Panc1 (cell line): ENCODE data around the gene WBP2. TPM values are rescaled to one million over a fixed set of nuclear protein-coding genes. Genes with fewer than 3 reads are reported as not detected.

ENCODE experiments used
- ATAC-seq: fragments of 200-7000 bp; cut with Tn5 transposase; 2 replicates; pipeline ENCODE4 v1.9.1; 2020; ENCODE audit warnings: mild to moderate bottlenecking, moderate library complexity
- BruUV-seq: library from RNA; stranded (reverse); fragments of 400-500 nt; replicated peaks from 2 replicates; lab custom pipeline; 2021; lab: Mats Ljungman, UMichigan
- CTCF ChIA-PET: fragments of 300-600 bp; sonication (Branson Sonifier 250); formaldehyde crosslinking; loops from one replicate; lab custom pipeline; 2022; ENCODE audit warnings: antibody characterized with exemption; lab: Charles Lee
- POLR2A ChIA-PET: fragments of 300-600 bp; sonication (Branson Sonifier 250); formaldehyde crosslinking; loops from one replicate; lab custom pipeline; 2022; ENCODE audit warnings: antibody characterized with exemption; lab: Charles Lee
- DNase-seq: peaks from one replicate; pipeline ENCODE4 v3.0.0-alpha.2; 2010; ENCODE audit warnings: low read depth, low spot score
- H3K27ac ChIP-seq: 2 replicates; pipeline ENCODE4 v1.5.1; 2011; ENCODE audit warnings: mild to moderate bottlenecking, low read length, inconsistent platforms
- H3K27me3 ChIP-seq: fragments of 200-500 bp; sonication (Bioruptor generic); 2 replicates; pipeline ENCODE4 v1.6.0; 2014; ENCODE audit warnings: low read length, inconsistent platforms; ENCODE audit not compliant: control insufficient read depth, insufficient read depth
- H3K36me3 ChIP-seq: fragments of 200-500 bp; sonication (Bioruptor generic); 2 replicates; pipeline ENCODE4 v1.5.1; 2014; ENCODE audit warnings: inconsistent platforms, mild to moderate bottlenecking, low read length, moderate library complexity; ENCODE audit not compliant: control insufficient read depth, insufficient read depth
- H3K4me1 ChIP-seq: 2 replicates; pipeline ENCODE4 v1.5.1; 2011; ENCODE audit warnings: inconsistent platforms, mild to moderate bottlenecking, low read length, moderate library complexity; ENCODE audit not compliant: control insufficient read depth, insufficient read depth
- H3K4me3 ChIP-seq, 2 experiments: 2 replicates each; pipeline ENCODE4 v1.5.1; 2011 to 2012; ENCODE audit warnings: low read depth in 2 of 2, low read length in 2 of 2, mild to moderate bottlenecking in 2 of 2, inconsistent platforms in 1 of 2, moderate library complexity in 1 of 2
- H3K9me3 ChIP-seq: fragments of 200-500 bp; sonication (Bioruptor generic); 2 replicates; pipeline ENCODE4 v1.5.1; 2014; ENCODE audit warnings: low read depth, mild to moderate bottlenecking, inconsistent platforms, low read length, moderate library complexity; ENCODE audit not compliant: control insufficient read depth, insufficient read depth
- POLR2AphosphoS5 ChIP-seq: IDR thresholded peaks from 2 replicates; pipeline ENCODE4 v1.6.1; 2012; ENCODE audit warnings: mild to moderate bottlenecking, low read depth, low read length, moderate library complexity
- SIN3A ChIP-seq: IDR thresholded peaks from 2 replicates; pipeline ENCODE4 v1.6.1; 2012; ENCODE audit warnings: low read depth, mild to moderate bottlenecking, low read length, moderate library complexity, borderline replicate concordance; ENCODE audit not compliant: insufficient read depth
- TCF7L2 ChIP-seq: IDR thresholded peaks from 2 replicates; pipeline ENCODE4 v1.6.1; 2011; ENCODE audit warnings: mild to moderate bottlenecking, low read depth, low read length, inconsistent platforms
- in situ Hi-C: cut with HindIII; loops from 2 replicates; pipeline ENCODE4 v1.10.0; 2016; ENCODE audit warnings: low sequenced_read_pairs, low pct_unique_long_range_greater_than_20kb
- intact Hi-C: fragments of 100-400 bp; cut with micrococcal nuclease; formaldehyde crosslinking; loops from one replicate; pipeline ENCODE4 v1.10.0; 2022; ENCODE audit not compliant: unreplicated experiment
- total RNA-seq: library from RNA; stranded (reverse); gene quantifications from one replicate; pipeline ENCODE4 v1.2.1, GENCODE V29; 2021; ENCODE audit not compliant: unreplicated experiment
- TF ChIP-seq, protein P1 (sequence below): fragments of 450-650 bp; IDR thresholded peaks from 2 replicates; pipeline ENCODE4 v1.5.1; 2017; ENCODE audit warnings: mild to moderate bottlenecking
- TF ChIP-seq, protein P2 (sequence below), 2 experiments: IDR thresholded peaks; 2 replicates each; pipeline ENCODE4 v1.6.1; 2011 to 2012; ENCODE audit warnings: low read depth in 2 of 2, control low read depth in 1 of 2, low read length in 1 of 2, mild to moderate bottlenecking in 1 of 2, moderate library complexity in 1 of 2; ENCODE audit not compliant: insufficient read depth in 1 of 2

WBP2 gene
- total RNA-seq, 1 experiment from 2014 or later = 163 TPM

- TF ChIP-seq, protein P1, sequence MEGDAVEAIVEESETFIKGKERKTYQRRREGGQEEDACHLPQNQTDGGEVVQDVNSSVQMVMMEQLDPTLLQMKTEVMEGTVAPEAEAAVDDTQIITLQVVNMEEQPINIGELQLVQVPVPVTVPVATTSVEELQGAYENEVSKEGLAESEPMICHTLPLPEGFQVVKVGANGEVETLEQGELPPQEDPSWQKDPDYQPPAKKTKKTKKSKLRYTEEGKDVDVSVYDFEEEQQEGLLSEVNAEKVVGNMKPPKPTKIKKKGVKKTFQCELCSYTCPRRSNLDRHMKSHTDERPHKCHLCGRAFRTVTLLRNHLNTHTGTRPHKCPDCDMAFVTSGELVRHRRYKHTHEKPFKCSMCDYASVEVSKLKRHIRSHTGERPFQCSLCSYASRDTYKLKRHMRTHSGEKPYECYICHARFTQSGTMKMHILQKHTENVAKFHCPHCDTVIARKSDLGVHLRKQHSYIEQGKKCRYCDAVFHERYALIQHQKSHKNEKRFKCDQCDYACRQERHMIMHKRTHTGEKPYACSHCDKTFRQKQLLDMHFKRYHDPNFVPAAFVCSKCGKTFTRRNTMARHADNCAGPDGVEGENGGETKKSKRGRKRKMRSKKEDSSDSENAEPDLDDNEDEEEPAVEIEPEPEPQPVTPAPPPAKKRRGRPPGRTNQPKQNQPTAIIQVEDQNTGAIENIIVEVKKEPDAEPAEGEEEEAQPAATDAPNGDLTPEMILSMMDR = peak; percentile 87
- TF ChIP-seq POLR2AphosphoS5 (no peak), TCF7L2 (no peak)
- H3K36me3 ChIP-seq = no peaks in the 10 kb centered on the region; the same call in 1 of the 2 replicates
- no TSS peak for BruUV-seq
- CTCF ChIA-PET = interaction anchor here (1.0 to 1.5 kb wide), 3 partner anchors 28 to 63 kb away, joined by 3 to 4 read pairs (median 4); no protein-coding TSS in a partner anchor
- intact Hi-C loops = no loop called here
- H3K4me3 ChIP-seq = no peak overlapping the region
- POLR2A ChIA-PET = interaction anchor here (0.5 kb wide), 1 partner anchor 25 kb away, joined by 14 read pairs; no protein-coding TSS in a partner anchor
- DNase-seq (no peak), ATAC-seq (peak; percentile 60)
- in situ Hi-C loops = no loop called here
- no peaks in the 10 kb centered on the region for H3K9me3 ChIP-seq
- no peak overlapping the region for H3K27ac ChIP-seq
- H3K27me3 ChIP-seq = no peaks in the 10 kb centered on the region
- H3K4me1 ChIP-seq = no peaks in the 10 kb centered on the region; the same call in 1 of the 2 replicates
These were observed 27.6 kb downstream of the WBP2 start for GRCh38 chr17:75827308-75828075.

DNA sequence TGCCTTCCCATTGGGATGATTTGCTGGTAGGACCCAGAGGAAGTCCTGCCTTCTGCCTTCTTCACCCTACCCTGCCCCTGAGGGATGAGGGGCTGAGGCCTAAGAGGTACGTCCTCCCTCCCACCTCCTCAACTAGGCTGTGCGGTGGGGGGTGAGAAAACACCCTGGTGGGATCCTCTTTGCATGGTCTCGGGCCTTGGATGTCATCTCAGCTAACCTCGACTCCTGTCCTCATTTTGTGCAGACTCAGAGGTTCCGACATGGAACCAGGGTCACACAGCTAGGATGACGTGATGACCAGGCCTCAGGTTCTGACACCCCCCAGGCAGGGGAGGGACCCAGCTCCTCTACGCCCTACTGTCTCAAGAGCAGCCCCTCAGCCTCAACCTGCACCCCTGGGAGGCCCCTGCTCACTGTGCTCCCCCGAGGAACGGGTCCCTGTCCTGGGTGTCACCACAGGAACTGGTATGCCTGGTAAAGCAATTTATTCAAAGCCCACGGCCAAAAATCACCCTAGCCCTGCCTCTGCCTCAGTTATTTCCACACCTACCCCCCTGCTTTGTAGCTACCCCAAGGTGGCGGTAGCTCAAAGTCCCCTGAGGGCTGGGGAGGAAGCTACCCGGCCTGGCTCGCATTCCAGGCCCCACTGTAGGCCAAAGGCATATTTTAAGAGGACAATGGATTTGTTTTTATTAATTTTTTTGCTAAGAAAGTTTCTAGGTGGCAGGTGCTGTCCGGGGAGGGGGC, 28.4 kb downstream of the WBP2 start:
- Histone ChIP-seq H3K36me3 (no peaks in the 10 kb centered on the region; the same call in 1 of the 2 replicates), H3K9me3 (no peaks in the 10 kb centered on the region), H3K4me3 (no peak overlapping the region), H3K4me1 (no peaks in the 10 kb centered on the region), H3K27ac (no peak overlapping the region), H3K27me3 (no peaks in the 10 kb centered on the region)
- ChIA-PET POLR2A (interaction anchor here (0.5 kb wide), 1 partner anchor 24 kb away, joined by 14 read pairs; no protein-coding TSS in a partner anchor), CTCF (interaction anchor here (0.6 to 1.5 kb wide), 6 partner anchors 17 to 63 kb away, joined by 3 to 6 read pairs (median 4); no protein-coding TSS in a partner anchor)
- DNase-seq (no peak), ATAC-seq (no peak)
- in situ Hi-C loops (no loop called here), intact Hi-C loops (no loop called here)
- no TSS peak for BruUV-seq
- TF ChIP-seq TCF7L2 (no peak), POLR2AphosphoS5 (no peak), SIN3A (no peak)
- TF ChIP-seq, protein P1 = no peak
- TF ChIP-seq, protein P2, sequence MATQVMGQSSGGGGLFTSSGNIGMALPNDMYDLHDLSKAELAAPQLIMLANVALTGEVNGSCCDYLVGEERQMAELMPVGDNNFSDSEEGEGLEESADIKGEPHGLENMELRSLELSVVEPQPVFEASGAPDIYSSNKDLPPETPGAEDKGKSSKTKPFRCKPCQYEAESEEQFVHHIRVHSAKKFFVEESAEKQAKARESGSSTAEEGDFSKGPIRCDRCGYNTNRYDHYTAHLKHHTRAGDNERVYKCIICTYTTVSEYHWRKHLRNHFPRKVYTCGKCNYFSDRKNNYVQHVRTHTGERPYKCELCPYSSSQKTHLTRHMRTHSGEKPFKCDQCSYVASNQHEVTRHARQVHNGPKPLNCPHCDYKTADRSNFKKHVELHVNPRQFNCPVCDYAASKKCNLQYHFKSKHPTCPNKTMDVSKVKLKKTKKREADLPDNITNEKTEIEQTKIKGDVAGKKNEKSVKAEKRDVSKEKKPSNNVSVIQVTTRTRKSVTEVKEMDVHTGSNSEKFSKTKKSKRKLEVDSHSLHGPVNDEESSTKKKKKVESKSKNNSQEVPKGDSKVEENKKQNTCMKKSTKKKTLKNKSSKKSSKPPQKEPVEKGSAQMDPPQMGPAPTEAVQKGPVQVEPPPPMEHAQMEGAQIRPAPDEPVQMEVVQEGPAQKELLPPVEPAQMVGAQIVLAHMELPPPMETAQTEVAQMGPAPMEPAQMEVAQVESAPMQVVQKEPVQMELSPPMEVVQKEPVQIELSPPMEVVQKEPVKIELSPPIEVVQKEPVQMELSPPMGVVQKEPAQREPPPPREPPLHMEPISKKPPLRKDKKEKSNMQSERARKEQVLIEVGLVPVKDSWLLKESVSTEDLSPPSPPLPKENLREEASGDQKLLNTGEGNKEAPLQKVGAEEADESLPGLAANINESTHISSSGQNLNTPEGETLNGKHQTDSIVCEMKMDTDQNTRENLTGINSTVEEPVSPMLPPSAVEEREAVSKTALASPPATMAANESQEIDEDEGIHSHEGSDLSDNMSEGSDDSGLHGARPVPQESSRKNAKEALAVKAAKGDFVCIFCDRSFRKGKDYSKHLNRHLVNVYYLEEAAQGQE (IDR thresholded peaks at IDR 0.05; ENCODE audit: insufficient read depth in 1 of 2, low read depth in 2 of 2, low read length in 1 of 2) = no peak
